HG03575 (cell line): ENCODE results near the gene GCN1.

ENCODE experiments used
- ATAC-seq: cut with Tn5 transposase; IDR thresholded peaks from one replicate; pipeline ENCODE4 v1.9.1; 2021; ENCODE audit not compliant: unreplicated experiment, insufficient number of reproducible peaks, low FRiP score; ENCODE audit errors: extremely low read depth

The GCN1 gene

DNA sequence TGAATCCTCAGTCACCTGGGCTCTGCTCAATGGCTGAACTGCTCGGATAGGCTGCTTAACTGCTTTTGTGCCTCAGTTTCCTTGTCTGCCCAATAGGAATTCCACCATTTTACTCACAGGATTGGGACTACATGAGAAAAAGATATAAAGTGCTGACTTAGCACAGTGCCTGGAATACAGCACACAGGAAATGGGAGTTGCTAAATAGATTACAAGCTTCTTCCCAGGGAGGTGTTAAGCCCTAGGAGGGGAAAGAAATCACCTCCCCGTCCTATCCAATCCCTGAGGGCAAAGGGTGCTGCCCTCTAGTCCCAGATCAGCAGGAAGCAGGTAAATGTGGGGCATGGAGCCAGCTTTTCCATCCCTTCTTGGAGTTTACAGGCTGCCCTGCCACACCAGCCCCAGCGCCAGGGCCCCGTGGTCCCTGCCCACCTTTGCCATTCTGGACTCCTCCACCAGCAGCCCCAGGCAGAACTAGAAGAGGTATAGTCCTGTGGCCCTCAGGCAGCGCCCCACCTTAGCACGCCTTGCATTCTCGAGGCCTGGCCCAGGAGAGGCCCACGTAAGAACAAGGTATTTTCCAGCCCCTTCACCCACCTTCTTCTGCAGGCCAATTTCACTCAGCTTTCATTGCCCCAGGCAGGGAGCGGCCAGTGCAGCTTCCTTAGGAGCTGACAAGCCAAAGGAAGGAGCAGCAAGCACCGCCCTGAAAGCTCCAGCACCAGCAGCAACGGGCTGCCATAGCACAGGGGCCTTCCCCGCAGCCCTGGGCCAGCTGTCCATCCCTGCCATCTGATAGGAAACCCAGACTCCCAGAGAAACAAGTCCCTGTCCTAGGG lies 35.2 kb upstream of the GCN1 start:
- ATAC-seq = no peak

DNA sequence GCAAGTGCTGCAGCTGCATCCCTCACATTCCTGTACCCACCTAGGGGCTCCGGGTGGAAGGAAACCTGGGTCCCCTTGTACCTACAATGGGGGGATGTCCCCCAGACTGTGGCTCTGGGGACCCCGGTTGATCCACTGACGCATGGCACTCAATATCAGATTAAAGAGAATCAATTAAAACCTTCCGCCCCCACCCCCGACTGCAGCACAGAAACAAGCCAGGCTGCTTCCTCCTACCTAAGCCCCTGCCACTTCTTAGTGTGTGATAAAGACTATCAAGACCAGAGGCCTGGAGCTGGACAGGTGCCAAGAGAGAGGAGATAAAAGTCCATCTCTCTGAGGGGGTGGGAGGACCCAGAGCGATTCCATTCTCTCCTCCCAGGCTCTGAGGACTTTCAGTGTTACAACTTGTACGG lies 34.6 kb upstream of the GCN1 start:
- no peak for ATAC-seq

DNA sequence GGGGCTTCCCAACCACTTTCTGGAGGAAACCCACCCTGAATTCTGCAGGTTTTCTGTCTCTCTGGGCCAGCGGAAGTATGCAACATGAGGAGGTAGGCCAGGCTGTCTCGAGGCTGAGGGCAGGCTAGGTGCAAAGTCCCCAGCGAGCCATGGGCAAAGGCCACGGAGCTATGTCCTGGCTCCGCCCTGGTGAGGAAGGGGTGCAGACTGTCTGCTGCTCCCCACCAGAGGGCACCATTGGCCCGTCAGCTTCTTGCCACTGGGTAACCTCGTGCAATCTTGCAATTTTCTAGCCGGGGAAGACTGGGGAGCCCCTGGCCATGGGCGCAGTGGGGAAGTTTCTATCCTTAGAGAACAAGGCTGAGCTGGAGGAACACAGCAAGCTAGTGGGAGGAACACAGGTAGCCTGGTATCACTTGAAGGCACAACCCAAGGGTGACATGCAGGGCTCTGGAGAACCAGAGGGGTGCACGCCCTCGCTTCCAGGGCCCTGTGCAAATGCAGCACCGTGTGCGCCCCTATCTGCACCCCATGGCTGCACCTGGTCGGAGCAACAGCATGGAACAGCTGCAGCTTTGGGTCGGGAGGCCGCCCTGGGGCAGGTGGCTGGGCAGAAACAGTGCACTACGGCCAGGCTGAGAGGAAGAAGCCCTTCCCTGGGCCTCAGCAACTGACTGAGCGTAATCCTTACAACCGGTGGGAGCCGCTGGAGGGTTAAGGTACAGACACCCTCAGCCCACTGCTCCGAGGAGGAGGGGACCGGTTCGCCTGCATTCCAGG lies 34.0 kb upstream of the GCN1 start:
- no peak for ATAC-seq

DNA sequence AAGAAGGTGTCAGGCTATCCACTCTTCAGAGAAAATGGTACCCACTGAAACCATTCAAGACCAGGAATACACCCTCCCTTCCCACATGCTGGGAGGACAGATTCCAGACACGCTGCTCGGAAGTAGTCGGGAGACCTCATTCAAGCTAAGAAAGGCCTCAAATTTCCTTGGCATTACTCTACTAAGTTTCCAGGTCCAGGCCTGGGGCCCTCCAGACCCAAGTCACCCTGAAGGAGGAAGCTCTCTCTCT lies 33.5 kb upstream of the GCN1 start:
- ATAC-seq = no peak

DNA sequence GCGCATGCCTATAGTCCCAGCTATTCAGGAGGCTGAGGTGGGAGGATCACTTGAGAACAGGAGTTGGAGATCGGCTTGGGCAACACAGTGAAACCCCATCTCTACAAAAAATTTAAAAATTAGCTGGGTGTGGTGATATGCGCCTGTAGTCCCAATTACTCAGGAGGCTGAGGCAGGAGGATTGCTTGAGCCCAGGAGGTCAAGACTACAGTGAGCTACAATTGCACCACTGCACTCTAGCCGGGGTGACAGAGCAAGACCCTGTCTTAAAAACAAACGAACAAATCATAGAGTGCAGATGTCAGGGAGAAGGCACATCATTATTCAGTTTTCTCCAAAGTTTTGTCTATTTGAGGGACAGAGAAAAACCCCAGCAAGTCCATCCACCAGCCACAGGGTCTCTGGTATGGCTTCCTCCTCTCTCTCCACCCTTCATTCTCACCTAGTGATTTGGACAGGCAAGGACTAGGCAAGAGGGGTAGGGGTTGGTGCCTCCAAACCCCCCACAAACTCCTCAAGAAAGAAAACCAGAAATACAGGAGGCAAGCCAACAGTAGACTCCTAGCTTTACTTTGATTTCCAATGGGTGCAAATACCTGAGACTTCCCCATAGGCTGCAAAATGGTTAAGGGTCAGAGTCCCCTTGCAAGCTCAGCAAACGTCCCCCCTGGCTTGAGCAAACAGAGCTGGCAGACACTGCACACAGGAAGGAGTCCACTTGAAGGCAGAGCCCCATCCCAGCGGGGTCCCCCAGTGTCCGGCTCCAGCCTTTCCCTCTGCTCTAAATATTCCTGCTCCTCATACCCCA lies 32.9 kb upstream of the GCN1 start:
- ATAC-seq = no peak

DNA sequence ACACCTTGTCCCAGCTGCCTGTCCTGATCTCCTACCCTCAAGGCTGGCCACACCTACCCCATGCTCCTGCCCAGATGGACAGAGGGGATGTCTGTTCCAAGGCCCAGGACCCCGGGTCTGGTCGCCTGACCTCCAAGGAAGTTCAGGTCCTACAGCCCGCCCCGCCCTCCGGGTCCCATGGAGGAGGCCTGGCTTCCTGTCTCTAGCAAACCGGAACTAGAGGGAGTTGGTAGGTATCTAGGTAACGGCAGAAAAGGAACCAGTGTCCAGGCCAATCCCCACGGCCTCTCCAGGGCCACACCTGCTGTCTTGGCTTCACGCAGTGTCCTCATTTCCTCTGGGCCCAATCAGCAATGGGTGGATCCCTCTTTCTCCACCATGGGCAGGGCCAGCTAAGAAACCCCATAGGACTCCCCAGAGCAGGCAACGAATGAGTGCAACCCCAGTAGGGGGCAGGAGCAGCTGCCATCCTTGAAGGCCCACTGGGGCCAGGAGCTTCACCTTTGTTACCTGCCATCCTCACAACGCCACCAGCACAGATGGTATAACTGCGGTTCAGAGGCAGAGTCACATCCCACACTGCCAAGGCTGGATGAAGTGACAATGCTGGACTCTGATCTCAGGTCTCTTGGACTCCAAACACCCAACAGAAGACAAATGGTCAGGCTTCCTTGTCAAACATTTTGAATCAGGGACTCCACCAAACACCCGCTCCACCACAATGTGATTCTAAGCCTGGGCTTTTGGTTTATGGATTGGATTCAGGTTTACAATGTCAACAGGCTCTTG lies 31.5 kb upstream of the GCN1 start:
- no peak for ATAC-seq

DNA sequence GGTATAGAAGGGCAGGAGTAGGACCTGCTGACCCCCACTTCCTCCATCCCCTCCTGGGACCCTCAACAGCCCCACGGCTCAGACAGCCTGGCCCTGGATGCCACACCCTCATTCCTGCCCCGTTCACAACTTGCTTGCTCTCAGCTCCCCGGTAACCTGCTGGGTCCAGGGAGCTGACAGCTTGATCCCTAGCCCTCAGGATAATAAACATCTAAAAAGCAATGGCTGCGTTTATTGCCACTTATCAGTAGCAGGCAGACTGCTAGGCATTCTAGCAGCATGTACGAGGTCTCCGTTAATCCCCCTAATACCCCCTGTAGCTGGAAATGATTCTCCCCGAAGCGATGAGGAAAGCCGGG lies 30.7 kb upstream of the GCN1 start:
- ATAC-seq = no peak

DNA sequence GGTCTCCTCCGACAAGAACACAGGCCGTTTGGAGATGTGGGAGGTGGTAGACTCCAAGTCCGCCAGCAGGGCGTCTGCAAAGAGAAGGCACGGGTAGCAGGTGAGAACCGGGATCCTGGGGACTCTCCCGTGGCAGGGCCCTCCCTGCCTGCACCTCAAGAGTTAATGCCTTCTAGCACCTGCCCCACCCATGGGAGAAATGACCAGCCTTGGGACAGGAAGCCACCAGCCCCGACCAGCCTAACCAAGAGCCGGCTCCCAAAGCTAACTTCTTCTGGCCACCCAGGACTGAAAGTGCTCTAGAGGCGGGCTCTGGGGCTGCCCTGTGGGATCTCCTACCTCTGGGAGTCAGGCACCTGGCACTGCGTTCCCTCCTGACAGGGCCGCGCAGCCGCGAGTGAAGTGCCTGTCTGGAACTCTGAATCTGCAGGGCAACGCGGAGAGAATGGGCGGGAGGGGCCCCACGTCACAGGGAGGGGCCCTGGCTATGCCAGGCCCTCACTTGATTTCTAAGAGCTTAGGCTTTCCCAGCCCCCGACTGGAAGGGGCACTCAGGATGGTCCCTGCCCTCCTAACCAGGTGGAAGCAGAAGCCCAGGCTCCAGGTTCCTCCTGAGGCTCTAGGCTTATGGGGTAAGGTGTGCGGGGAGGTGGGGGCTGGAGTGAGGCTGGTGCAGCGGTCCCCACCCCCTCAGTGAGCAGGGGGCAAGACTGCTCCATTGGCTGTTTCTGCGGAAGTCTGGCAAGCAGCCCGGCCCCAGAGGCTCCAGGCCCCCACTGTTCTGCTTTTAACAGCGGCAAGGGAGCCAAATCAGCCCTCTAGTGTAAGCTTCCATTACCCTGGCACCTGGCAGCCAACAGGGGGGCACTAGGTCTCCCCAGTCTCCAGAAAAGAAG lies 30.0 kb upstream of the GCN1 start:
- no peak for ATAC-seq

DNA sequence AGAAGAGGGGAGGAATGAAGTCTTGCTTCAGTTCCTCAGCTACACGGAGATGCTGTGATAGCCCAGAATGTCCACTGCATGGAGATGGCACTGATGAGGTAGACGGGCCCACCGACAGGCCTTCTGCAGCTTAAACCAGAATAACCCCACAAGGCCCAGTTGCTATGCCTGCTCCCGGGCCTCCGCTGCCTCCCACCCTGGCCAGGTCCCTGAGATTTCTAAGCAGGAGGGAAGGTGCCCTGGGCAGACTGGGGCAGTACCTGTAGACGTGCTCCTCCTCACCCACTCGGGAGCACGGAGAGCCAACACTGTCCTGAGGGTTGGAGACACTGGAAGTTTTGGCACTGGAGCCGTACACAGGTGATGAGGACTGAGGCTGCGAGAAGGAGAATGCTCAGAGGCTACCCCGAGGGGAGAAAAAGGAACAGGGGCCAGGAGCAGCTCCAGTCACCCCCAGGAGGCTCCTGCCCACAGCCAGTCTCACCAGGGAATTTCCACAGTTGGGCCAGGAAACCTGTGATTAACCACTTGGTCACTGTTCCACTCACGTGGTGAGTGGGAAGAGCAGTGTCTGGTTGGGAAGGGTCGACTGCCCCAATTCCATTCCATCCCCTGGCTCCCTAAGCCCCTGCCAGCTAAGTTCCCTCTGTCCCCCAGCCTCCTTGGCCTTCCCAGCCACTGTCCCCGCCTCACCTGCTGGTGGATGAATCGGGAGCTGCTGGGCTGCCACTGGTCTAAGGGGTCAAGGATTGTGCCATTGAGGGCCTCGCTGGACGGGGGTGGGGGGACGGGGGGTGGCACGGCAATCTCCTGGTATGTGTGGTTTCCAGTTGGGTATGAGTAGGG lies 29.2 kb upstream of the GCN1 start:
- ATAC-seq = no peak

DNA sequence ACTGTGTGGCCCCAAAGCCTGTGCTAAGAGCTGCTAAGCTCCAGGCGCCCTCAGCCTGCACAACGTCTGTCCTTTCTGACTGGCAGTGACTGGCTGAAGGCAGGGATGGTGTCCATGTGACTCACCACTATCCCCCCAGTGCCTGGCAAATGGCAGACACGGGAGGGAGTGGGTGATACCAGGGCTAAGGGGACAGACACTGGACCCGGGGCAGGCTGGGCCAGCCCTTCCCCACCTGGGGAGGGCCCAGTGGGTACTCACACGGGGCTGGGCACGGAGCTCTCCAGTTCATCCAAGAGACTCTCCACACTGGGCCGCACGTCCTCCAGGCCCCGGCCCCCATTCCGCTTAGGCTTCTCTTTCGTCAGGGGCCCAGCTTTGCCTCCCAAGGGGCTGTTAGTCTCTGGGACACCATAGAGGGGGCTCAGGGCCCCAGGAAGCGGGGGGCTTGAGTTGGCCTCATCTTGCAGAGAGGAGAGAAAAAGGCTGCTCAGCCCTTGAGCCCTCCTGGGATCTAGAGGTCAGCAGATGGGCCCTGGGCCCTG lies 27.8 kb upstream of the GCN1 start:
- no peak for ATAC-seq

DNA sequence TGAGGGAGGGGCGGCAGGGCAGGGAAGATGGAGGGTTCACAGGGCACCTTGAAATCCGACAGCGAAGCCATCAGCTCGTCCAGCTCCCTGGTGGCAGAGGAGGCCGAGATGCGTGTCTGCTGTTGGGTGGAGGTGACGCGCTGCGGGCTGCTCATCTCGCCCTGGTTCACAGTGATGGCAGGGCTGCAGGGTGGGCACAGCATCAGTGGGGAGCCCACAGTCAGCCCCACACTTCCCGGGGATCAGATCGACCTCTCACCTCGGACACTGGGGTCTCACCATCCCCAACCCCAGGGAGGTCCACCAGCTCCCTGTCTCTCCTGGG lies 27.0 kb upstream of the GCN1 start:
- no peak for ATAC-seq

DNA sequence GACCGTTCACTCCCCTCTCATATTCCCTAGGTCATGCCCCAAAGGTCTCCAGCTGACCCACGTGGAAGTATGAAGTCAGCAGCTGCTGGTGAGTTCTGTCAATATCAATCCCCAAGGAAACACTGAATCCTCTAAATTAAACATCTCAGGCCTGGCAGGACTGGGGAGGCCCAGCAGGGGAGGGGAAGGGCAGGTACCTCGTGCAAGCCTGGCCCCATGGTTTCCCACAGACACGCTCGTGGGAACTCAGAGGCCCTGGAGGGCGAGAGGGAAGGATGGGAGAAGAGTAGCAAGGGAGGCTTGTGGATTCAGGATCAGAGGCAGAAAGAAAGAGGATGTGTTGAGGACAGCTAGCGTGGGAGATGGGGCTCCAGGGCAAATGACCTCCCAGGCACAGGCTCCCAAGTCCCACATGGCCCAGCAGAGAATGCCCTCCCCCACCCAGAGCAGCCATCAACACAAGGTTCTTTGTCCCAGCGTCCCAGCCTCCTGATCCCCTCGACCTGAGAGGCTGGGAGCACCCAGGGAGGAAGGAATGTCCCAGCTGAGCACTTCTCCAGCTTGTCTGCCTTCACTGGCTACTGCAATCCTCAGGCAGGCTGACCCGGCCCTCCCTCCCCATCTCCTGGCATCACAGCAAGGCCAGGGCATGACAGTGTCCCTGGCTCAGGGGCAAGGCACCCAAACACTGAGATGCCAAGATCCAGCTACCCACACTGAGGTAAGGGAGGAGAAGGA lies 26.5 kb upstream of the GCN1 start:
- no peak for ATAC-seq

DNA sequence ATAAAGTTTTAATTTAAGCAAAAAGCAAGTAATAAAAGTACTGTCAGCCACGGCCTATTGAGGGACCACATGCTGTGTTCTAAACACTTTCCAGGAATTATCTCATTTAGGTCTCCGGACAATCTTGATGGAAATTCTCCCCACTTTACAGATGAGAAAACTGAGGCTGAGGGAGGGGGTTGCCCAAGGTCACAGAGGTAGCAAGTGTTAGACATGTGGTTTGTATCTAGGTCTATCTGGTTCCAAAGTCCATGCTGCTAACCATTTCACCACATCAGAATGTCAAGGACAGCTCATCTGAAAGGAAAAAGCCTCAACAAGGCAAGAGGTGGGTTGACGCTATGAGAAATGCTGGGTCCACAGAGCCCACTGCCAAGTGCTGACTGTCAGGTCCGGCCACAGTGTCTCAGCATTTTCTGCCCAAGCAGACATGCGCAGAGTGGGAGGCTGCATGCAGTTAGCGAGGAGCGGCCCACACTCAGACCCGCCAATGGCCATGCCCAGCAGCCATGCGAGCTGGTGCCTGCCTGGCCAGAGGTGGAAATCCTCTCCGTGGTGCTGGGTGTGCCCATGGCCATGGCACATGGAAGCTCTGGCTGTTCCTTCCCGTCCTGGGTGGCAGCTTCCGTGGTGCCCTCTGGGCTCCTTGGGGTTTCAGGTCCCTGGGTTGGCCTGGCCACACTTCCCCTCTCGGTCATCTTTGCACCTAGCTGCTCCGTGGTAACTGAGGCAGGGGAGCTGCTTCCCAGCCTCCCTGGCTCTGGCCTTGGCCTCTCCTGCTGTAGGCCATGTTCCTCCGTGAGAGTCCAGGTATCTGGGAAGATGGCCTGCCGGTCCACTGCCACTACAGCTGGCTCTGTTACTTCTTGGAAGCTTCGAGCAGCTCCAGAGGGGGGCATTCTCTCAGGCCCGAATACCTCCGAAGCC lies 24.4 kb upstream of the GCN1 start:
- no peak for ATAC-seq

DNA sequence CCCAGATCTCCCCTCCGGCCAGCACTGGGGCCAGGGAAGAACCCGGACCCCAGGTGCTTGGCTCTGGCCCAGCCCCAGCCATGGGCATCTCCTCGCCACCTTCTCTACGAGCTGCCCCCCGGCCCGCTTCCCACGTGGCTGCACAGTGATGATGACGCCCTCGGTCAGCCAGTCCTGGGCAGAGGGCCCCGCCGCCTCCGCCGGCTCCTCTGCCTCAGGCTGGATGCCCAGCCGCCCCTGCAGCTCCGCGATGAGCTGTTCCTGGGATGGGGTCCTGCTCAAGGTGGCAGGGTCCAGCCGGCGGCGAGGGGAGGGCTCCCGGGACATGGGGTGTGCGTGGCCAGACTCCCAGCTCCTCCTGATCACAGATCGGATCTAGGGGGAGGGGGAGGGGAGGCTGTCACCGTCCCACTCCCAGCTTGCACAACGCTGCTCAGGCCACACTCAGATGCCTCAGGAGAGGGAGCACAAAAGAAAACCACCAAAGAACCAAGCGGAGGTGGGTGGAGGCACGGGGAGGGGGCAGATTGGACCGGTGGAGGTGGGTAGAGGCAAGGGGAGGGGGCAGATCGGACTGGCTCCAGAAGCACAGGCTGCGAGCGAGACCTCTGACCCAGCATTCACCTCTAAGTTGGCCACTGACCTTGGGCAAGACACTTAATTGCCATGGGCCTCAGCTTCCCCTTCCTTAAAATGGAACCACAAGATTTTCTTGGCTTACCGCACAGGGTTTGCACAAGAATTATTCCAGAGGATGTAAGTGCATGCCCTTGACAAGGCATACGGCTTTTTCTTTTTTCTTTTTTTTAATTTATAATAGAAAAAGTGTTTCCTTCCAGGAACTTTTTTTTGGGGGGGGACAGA lies 22.5 kb upstream of the GCN1 start:
- no peak for ATAC-seq
